ENCODE data around the gene FBXL16. TPM values are rescaled to one million over a fixed set of nuclear protein-coding genes. Genes with fewer than 3 reads are reported as not detected.

Gene FBXL16
- total and polyA plus RNA-seq, 2 experiments from 2014 or later, result 8.9 to 12.6 TPM

DNA sequence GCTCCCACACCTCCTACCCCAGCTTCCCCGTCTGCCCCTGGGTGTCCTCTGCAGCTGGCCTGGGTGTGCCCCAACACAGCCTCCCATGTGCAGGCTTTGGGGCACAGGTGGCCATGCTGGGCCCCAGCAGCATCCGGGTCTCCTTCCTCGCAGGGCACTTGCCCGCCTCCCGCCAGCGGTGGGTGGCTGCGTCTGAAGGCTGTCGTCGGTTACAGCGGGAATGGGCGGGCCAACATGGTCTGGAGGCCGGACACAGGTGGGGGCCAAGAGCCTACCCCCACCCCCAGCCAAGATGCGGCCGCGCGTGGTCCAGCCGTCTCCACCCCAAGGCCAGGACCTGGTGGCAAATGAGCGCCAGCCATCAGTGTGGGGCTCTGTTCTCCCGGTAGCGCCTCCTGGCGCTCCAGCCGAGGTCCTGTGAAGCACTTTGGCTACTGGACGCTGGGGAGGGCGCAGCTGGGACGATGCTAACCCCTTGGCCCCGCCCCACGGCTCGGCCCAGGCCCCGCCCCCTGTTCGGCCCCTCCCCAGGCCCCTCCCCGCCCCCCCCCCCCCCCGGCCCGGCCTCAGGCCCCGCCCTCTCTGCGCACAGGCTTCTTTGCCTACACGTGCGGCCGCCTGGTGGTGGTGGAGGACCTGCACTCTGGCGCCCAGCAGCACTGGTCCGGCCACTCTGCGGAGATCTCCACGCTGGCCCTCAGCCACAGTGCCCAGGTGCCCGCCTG is 45.0 kb downstream of the FBXL16 start:
- Mint-ChIP-seq H3K27ac (no peak overlapping the region), H3K36me3 (ENCODE audit: low read depth) (peaks cover 8% of the 10 kb centered on the region; the same call in 1 of the 3 replicates), H3K9me3 (no peaks in the 10 kb centered on the region), H3K4me3 (no peak overlapping the region), H3K27me3 (ENCODE audit: insufficient read depth, low read depth, poor library complexity) (peaks cover 4% of the 10 kb centered on the region), H3K4me1 (no peaks in the 10 kb centered on the region)
- Histone ChIP-seq H3K36me3 (ENCODE audit: insufficient read depth) (no peaks in the 10 kb centered on the region), H3K79me2 (replicated peaks; ENCODE audit: insufficient read depth) (no peaks in the 10 kb centered on the region), H3K4me3 (no peak overlapping the region), H2AFZ (no peak overlapping the region), H3K9me2 (ENCODE audit: insufficient read depth) (no peaks in the 10 kb centered on the region), H3K4me1 (ENCODE audit: insufficient read depth) (no peaks in the 10 kb centered on the region), H3F3A (replicated peaks; ENCODE audit: low read depth) (no peaks in the 10 kb centered on the region), H3K4me2 (peak overlapping the region; percentile 48; the same call in 1 of the 2 replicates), H3K27me3 (ENCODE audit: insufficient read depth) (no peaks in the 10 kb centered on the region), H3K27ac (ENCODE audit: low read depth) (no peak overlapping the region), H4K20me1 (replicated peaks; ENCODE audit: insufficient read depth) (no peaks in the 10 kb centered on the region)
- TF ChIP-seq, protein P1, sequence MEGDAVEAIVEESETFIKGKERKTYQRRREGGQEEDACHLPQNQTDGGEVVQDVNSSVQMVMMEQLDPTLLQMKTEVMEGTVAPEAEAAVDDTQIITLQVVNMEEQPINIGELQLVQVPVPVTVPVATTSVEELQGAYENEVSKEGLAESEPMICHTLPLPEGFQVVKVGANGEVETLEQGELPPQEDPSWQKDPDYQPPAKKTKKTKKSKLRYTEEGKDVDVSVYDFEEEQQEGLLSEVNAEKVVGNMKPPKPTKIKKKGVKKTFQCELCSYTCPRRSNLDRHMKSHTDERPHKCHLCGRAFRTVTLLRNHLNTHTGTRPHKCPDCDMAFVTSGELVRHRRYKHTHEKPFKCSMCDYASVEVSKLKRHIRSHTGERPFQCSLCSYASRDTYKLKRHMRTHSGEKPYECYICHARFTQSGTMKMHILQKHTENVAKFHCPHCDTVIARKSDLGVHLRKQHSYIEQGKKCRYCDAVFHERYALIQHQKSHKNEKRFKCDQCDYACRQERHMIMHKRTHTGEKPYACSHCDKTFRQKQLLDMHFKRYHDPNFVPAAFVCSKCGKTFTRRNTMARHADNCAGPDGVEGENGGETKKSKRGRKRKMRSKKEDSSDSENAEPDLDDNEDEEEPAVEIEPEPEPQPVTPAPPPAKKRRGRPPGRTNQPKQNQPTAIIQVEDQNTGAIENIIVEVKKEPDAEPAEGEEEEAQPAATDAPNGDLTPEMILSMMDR (conservative IDR thresholded peaks at IDR 0.05; ENCODE audit: low read depth in 2 of 2), result peak; percentile 38 to 68; a peak in 3 of 4 replicates
- TF ChIP-seq POLR2AphosphoS5 (IDR thresholded peaks at IDR 0.05; ENCODE audit: low read depth), result peak; percentile 43
- TF ChIP-seq, protein P2, sequence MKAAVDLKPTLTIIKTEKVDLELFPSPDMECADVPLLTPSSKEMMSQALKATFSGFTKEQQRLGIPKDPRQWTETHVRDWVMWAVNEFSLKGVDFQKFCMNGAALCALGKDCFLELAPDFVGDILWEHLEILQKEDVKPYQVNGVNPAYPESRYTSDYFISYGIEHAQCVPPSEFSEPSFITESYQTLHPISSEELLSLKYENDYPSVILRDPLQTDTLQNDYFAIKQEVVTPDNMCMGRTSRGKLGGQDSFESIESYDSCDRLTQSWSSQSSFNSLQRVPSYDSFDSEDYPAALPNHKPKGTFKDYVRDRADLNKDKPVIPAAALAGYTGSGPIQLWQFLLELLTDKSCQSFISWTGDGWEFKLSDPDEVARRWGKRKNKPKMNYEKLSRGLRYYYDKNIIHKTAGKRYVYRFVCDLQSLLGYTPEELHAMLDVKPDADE (IDR thresholded peaks at IDR 0.05), result no peak
- peak; percentile 96 for DNase-seq (ENCODE audit: low spot score)
- ATAC-seq, result peak; percentile 95

DNA sequence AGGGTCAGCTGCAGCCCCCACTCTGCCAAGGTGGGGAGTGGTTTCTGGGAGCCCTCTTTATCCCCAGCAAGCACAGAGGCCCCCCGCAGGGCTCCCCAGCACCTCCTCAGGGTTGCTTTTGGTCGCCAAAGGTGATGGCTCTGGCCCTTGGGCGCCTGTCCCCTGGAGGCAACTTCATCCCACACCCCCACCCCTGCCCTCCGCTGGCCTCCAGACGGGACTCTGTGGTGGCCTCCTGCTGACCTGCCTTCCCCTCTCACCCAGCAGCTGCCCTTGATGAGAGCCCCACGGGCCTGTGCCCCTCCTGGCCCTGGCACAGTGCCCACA is 45.5 kb downstream of the FBXL16 start:
- Histone ChIP-seq H3K9me2 (ENCODE audit: insufficient read depth) (no peaks in the 10 kb centered on the region), H3K27ac (ENCODE audit: low read depth) (no peak overlapping the region), H3K36me3 (ENCODE audit: insufficient read depth) (no peaks in the 10 kb centered on the region), H3K4me3 (no peak overlapping the region), H3K4me1 (ENCODE audit: insufficient read depth) (no peaks in the 10 kb centered on the region), H2AFZ (no peak overlapping the region), H3K79me2 (replicated peaks; ENCODE audit: insufficient read depth) (no peaks in the 10 kb centered on the region), H3K4me2 (peak overlapping the region; percentile 48; the same call in 1 of the 2 replicates), H3K27me3 (ENCODE audit: insufficient read depth) (no peaks in the 10 kb centered on the region), H4K20me1 (replicated peaks; ENCODE audit: insufficient read depth) (no peaks in the 10 kb centered on the region), H3F3A (replicated peaks; ENCODE audit: low read depth) (no peaks in the 10 kb centered on the region)
- H3K4me3 Mint-ChIP-seq, result no peak overlapping the region
- DNase-seq (ENCODE audit: low spot score) (no peak), ATAC-seq (no peak)
- peaks cover 4% of the 10 kb centered on the region for H3K27me3 Mint-ChIP-seq (ENCODE audit: insufficient read depth, low read depth, poor library complexity)
- H3K36me3 Mint-ChIP-seq (ENCODE audit: low read depth), result peaks cover 8% of the 10 kb centered on the region; the same call in 1 of the 3 replicates
- no peaks in the 10 kb centered on the region for H3K9me3 Mint-ChIP-seq
- H3K27ac Mint-ChIP-seq, result no peak overlapping the region
- H3K4me1 Mint-ChIP-seq, result no peaks in the 10 kb centered on the region
- TF ChIP-seq EZH2 (IDR thresholded peaks at IDR 0.05; ENCODE audit: low read depth, unreplicated experiment), result no peak
- no peak for TF ChIP-seq CREB1 (CRISPR knock-in tag; IDR thresholded peaks at IDR 0.05; ENCODE audit: low read depth)
- no peak for TF ChIP-seq POLR2AphosphoS5 (IDR thresholded peaks at IDR 0.05; ENCODE audit: low read depth)
- TF ChIP-seq, protein P3, sequence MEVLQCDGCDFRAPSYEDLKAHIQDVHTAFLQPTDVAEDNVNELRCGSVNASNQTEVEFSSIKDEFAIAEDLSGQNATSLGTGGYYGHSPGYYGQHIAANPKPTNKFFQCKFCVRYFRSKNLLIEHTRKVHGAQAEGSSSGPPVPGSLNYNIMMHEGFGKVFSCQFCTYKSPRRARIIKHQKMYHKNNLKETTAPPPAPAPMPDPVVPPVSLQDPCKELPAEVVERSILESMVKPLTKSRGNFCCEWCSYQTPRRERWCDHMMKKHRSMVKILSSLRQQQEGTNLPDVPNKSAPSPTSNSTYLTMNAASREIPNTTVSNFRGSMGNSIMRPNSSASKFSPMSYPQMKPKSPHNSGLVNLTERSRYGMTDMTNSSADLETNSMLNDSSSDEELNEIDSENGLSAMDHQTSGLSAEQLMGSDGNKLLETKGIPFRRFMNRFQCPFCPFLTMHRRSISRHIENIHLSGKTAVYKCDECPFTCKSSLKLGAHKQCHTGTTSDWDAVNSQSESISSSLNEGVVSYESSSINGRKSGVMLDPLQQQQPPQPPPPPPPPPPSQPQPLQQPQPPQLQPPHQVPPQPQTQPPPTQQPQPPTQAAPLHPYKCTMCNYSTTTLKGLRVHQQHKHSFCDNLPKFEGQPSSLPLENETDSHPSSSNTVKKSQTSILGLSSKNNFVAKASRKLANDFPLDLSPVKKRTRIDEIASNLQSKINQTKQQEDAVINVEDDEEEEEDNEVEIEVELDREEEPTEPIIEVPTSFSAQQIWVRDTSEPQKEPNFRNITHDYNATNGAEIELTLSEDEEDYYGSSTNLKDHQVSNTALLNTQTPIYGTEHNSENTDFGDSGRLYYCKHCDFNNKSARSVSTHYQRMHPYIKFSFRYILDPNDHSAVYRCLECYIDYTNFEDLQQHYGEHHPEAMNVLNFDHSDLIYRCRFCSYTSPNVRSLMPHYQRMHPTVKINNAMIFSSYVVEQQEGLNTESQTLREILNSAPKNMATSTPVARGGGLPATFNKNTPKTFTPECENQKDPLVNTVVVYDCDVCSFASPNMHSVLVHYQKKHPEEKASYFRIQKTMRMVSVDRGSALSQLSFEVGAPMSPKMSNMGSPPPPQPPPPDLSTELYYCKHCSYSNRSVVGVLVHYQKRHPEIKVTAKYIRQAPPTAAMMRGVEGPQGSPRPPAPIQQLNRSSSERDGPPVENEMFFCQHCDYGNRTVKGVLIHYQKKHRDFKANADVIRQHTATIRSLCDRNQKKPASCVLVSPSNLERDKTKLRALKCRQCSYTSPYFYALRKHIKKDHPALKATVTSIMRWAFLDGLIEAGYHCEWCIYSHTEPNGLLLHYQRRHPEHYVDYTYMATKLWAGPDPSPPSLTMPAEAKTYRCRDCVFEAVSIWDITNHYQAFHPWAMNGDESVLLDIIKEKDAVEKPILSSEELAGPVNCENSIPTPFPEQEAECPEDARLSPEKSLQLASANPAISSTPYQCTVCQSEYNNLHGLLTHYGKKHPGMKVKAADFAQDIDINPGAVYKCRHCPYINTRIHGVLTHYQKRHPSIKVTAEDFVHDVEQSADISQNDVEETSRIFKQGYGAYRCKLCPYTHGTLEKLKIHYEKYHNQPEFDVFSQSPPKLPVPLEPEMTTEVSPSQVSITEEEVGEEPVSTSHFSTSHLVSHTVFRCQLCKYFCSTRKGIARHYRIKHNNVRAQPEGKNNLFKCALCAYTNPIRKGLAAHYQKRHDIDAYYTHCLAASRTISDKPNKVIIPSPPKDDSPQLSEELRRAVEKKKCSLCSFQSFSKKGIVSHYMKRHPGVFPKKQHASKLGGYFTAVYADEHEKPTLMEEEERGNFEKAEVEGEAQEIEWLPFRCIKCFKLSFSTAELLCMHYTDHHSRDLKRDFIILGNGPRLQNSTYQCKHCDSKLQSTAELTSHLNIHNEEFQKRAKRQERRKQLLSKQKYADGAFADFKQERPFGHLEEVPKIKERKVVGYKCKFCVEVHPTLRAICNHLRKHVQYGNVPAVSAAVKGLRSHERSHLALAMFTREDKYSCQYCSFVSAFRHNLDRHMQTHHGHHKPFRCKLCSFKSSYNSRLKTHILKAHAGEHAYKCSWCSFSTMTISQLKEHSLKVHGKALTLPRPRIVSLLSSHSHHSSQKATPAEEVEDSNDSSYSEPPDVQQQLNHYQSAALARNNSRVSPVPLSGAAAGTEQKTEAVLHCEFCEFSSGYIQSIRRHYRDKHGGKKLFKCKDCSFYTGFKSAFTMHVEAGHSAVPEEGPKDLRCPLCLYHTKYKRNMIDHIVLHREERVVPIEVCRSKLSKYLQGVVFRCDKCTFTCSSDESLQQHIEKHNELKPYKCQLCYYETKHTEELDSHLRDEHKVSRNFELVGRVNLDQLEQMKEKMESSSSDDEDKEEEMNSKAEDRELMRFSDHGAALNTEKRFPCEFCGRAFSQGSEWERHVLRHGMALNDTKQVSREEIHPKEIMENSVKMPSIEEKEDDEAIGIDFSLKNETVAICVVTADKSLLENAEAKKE (CRISPR knock-in tag; IDR thresholded peaks at IDR 0.05), result no peak
- TF ChIP-seq EZH2phosphoT487 (IDR thresholded peaks at IDR 0.05; ENCODE audit: unreplicated experiment), result no peak
- TF ChIP-seq, protein P4, sequence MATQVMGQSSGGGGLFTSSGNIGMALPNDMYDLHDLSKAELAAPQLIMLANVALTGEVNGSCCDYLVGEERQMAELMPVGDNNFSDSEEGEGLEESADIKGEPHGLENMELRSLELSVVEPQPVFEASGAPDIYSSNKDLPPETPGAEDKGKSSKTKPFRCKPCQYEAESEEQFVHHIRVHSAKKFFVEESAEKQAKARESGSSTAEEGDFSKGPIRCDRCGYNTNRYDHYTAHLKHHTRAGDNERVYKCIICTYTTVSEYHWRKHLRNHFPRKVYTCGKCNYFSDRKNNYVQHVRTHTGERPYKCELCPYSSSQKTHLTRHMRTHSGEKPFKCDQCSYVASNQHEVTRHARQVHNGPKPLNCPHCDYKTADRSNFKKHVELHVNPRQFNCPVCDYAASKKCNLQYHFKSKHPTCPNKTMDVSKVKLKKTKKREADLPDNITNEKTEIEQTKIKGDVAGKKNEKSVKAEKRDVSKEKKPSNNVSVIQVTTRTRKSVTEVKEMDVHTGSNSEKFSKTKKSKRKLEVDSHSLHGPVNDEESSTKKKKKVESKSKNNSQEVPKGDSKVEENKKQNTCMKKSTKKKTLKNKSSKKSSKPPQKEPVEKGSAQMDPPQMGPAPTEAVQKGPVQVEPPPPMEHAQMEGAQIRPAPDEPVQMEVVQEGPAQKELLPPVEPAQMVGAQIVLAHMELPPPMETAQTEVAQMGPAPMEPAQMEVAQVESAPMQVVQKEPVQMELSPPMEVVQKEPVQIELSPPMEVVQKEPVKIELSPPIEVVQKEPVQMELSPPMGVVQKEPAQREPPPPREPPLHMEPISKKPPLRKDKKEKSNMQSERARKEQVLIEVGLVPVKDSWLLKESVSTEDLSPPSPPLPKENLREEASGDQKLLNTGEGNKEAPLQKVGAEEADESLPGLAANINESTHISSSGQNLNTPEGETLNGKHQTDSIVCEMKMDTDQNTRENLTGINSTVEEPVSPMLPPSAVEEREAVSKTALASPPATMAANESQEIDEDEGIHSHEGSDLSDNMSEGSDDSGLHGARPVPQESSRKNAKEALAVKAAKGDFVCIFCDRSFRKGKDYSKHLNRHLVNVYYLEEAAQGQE (IDR thresholded peaks at IDR 0.05; ENCODE audit: unreplicated experiment), result no peak

Data from GM23338 (cell line).